ENCODE data around the gene ETNK2.

The ETNK2 gene

GRCh38 chr1:204157962-204158361 lies 6.1 kb upstream of the ETNK2 start:
- no peak overlapping the region for H3K4me2 ChIP-seq (ENCODE audit: low read length)
- H3K14ac ChIP-seq (ENCODE audit: low read length): no peak overlapping the region
- no peak overlapping the region for H2BK120ac ChIP-seq (ENCODE audit: insufficient read depth, low read length, poor library complexity)
- no peak overlapping the region for H3K18ac ChIP-seq (ENCODE audit: low read length)
- H2AK5ac ChIP-seq (ENCODE audit: low read length): no peak overlapping the region
- no peaks in the 10 kb centered on the region for H3K27me3 ChIP-seq (ENCODE audit: insufficient read depth, low read length)
- H3K36me3 ChIP-seq (ENCODE audit: control insufficient read depth in 1 of 2, insufficient read depth in 2 of 2, low read length in 2 of 2): no peaks in the 10 kb centered on the region
- WGBS (ENCODE audit: extremely low coverage, insufficient coverage, insufficient read length): no CpG with 5 or more reads among the region's 6 CpGs
- no peak overlapping the region for H3K4ac ChIP-seq (ENCODE audit: low read depth, low read length)
- H3K4me3 ChIP-seq (ENCODE audit: low read depth, low read length): no peak overlapping the region
- no peak overlapping the region for H3K9ac ChIP-seq (ENCODE audit: low read length)
- no peak overlapping the region for H4K12ac ChIP-seq (ENCODE audit: low read depth, low read length)
- no peak overlapping the region for H4K91ac ChIP-seq (ENCODE audit: low read depth, low read length)
- no peak overlapping the region for H3K27ac ChIP-seq (ENCODE audit: low read depth, low read length)
- no peak overlapping the region for H2AFZ ChIP-seq (ENCODE audit: insufficient read depth, low read length, poor library complexity)
- H3K4me1 ChIP-seq (ENCODE audit: control insufficient read depth in 1 of 2, insufficient read depth in 2 of 2, low read length in 2 of 2): no peaks in the 10 kb centered on the region
- no peaks in the 10 kb centered on the region for H3K79me1 ChIP-seq (ENCODE audit: low read length)
- DNase-seq: no peak
- H4K8ac ChIP-seq (ENCODE audit: low read depth, low read length): no peak overlapping the region
- no peaks in the 10 kb centered on the region for H3K79me2 ChIP-seq (ENCODE audit: control insufficient read depth, insufficient read depth, low read length, poor library complexity)
- H2BK12ac ChIP-seq (ENCODE audit: low read length): no peak overlapping the region
- H3K23ac ChIP-seq (ENCODE audit: low read length): no peak overlapping the region
- no peak overlapping the region for H2BK5ac ChIP-seq (ENCODE audit: low read depth, low read length, poor library complexity)
- no peaks in the 10 kb centered on the region for H3K9me3 ChIP-seq (ENCODE audit: insufficient read depth, low read depth, low read length)

- no peak overlapping the region for H3K27ac ChIP-seq (ENCODE audit: low read depth, low read length)
- H3K18ac ChIP-seq (ENCODE audit: low read length): no peak overlapping the region
- no peak overlapping the region for H3K4me3 ChIP-seq (ENCODE audit: low read depth, low read length)
Measured at GRCh38 chr1:204155881-204156280, 4.0 kb upstream of the ETNK2 start.

GRCh38 chr1:204154568-204155255 lies 2.9 kb upstream of the ETNK2 start:
- no peak overlapping the region for H4K12ac ChIP-seq (ENCODE audit: low read depth, low read length)
- H2AK5ac ChIP-seq (ENCODE audit: low read length): no peak overlapping the region
- H3K14ac ChIP-seq (ENCODE audit: low read length): no peak overlapping the region
- peaks cover 8% of the 10 kb centered on the region for H3K79me1 ChIP-seq (ENCODE audit: low read length)
- no peak overlapping the region for H3K9ac ChIP-seq (ENCODE audit: low read length)
- H2BK5ac ChIP-seq (ENCODE audit: low read depth, low read length, poor library complexity): no peak overlapping the region
- H3K9me3 ChIP-seq (ENCODE audit: insufficient read depth, low read depth, low read length): peaks cover 5% of the 10 kb centered on the region
- H2BK12ac ChIP-seq (ENCODE audit: low read length): no peak overlapping the region
- no peak overlapping the region for H2AFZ ChIP-seq (ENCODE audit: insufficient read depth, low read length, poor library complexity)
- peaks cover 4 to 8% of the 10 kb centered on the region in 2 experiments for H3K4me1 ChIP-seq (ENCODE audit: control insufficient read depth in 1 of 2, insufficient read depth in 2 of 2, low read length in 2 of 2)
- no peak overlapping the region for H3K27ac ChIP-seq (ENCODE audit: low read depth, low read length)
- H3K4me2 ChIP-seq (ENCODE audit: low read length): no peak overlapping the region
- no peak overlapping the region for H4K8ac ChIP-seq (ENCODE audit: low read depth, low read length)
- H3K79me2 ChIP-seq (ENCODE audit: control insufficient read depth, insufficient read depth, low read length, poor library complexity): peaks cover 3% of the 10 kb centered on the region
- no peak overlapping the region for H4K91ac ChIP-seq (ENCODE audit: low read depth, low read length)
- H2BK120ac ChIP-seq (ENCODE audit: insufficient read depth, low read length, poor library complexity): no peak overlapping the region
- no CpG with 5 or more reads among the region's 15 CpGs for WGBS (ENCODE audit: extremely low coverage, insufficient coverage, insufficient read length)
- no peak overlapping the region for H3K23ac ChIP-seq (ENCODE audit: low read length)
- DNase-seq: no peak
- no peak overlapping the region for H3K4ac ChIP-seq (ENCODE audit: low read depth, low read length)
- no peaks in the 10 kb centered on the region for H3K36me3 ChIP-seq (ENCODE audit: control insufficient read depth in 1 of 2, insufficient read depth in 2 of 2, low read length in 2 of 2)
- no peak overlapping the region for H3K18ac ChIP-seq (ENCODE audit: low read length)
- H3K4me3 ChIP-seq (ENCODE audit: low read depth, low read length): no peak overlapping the region
- H3K27me3 ChIP-seq (ENCODE audit: insufficient read depth, low read length): no peaks in the 10 kb centered on the region

More at GRCh38 chr1:204155881-204156280, 4.0 kb upstream of the ETNK2 start:
- no peak for DNase-seq
- Histone ChIP-seq H3K79me1 (ENCODE audit: low read length) (peaks cover 8% of the 10 kb centered on the region), H3K9me3 (ENCODE audit: insufficient read depth, low read depth, low read length) (peaks cover 5% of the 10 kb centered on the region), H3K79me2 (ENCODE audit: control insufficient read depth, insufficient read depth, low read length, poor library complexity) (peaks cover 3% of the 10 kb centered on the region), H3K27me3 (ENCODE audit: insufficient read depth, low read length) (no peaks in the 10 kb centered on the region), H3K4ac (ENCODE audit: low read depth, low read length) (no peak overlapping the region), H3K36me3 (ENCODE audit: control insufficient read depth in 1 of 2, insufficient read depth in 2 of 2, low read length in 2 of 2) (no peaks in the 10 kb centered on the region), H4K8ac (ENCODE audit: low read depth, low read length) (no peak overlapping the region), H2AK5ac (ENCODE audit: low read length) (no peak overlapping the region), H3K14ac (ENCODE audit: low read length) (no peak overlapping the region), H4K12ac (ENCODE audit: low read depth, low read length) (no peak overlapping the region), H2BK120ac (ENCODE audit: insufficient read depth, low read length, poor library complexity) (no peak overlapping the region), H2BK12ac (ENCODE audit: low read length) (no peak overlapping the region), H2AFZ (ENCODE audit: insufficient read depth, low read length, poor library complexity) (no peak overlapping the region), H2BK5ac (ENCODE audit: low read depth, low read length, poor library complexity) (no peak overlapping the region), H3K4me1 (ENCODE audit: control insufficient read depth in 1 of 2, insufficient read depth in 2 of 2, low read length in 2 of 2) (peaks cover 4 to 8% of the 10 kb centered on the region in 2 experiments), H3K9ac (ENCODE audit: low read length) (no peak overlapping the region), H3K23ac (ENCODE audit: low read length) (no peak overlapping the region), H4K91ac (ENCODE audit: low read depth, low read length) (no peak overlapping the region), H3K4me2 (ENCODE audit: low read length) (no peak overlapping the region)
- no CpG with 5 or more reads among the region's 10 CpGs for WGBS (ENCODE audit: extremely low coverage, insufficient coverage, insufficient read length)

- Histone ChIP-seq H3K4me2 (ENCODE audit: low read length) (no peak overlapping the region), H3K79me2 (ENCODE audit: control insufficient read depth, insufficient read depth, low read length, poor library complexity) (peaks cover 3% of the 10 kb centered on the region), H3K79me1 (ENCODE audit: low read length) (peaks cover 8% of the 10 kb centered on the region), H2AK5ac (ENCODE audit: low read length) (no peak overlapping the region), H3K4me3 (ENCODE audit: low read depth, low read length) (no peak overlapping the region), H3K9ac (ENCODE audit: low read length) (no peak overlapping the region), H2BK5ac (ENCODE audit: low read depth, low read length, poor library complexity) (no peak overlapping the region), H3K4me1 (ENCODE audit: control insufficient read depth in 1 of 2, insufficient read depth in 2 of 2, low read length in 2 of 2) (peaks cover 4 to 8% of the 10 kb centered on the region in 2 experiments), H3K14ac (ENCODE audit: low read length) (no peak overlapping the region), H3K23ac (ENCODE audit: low read length) (no peak overlapping the region), H2BK120ac (ENCODE audit: insufficient read depth, low read length, poor library complexity) (no peak overlapping the region), H3K4ac (ENCODE audit: low read depth, low read length) (no peak overlapping the region), H4K12ac (ENCODE audit: low read depth, low read length) (no peak overlapping the region), H2BK12ac (ENCODE audit: low read length) (no peak overlapping the region), H3K27ac (ENCODE audit: low read depth, low read length) (no peak overlapping the region), H4K91ac (ENCODE audit: low read depth, low read length) (no peak overlapping the region), H2AFZ (ENCODE audit: insufficient read depth, low read length, poor library complexity) (no peak overlapping the region), H3K27me3 (ENCODE audit: insufficient read depth, low read length) (no peaks in the 10 kb centered on the region), H3K9me3 (ENCODE audit: insufficient read depth, low read depth, low read length) (peaks cover 5% of the 10 kb centered on the region), H3K18ac (ENCODE audit: low read length) (no peak overlapping the region), H3K36me3 (ENCODE audit: control insufficient read depth in 1 of 2, insufficient read depth in 2 of 2, low read length in 2 of 2) (no peaks in the 10 kb centered on the region), H4K8ac (ENCODE audit: low read depth, low read length) (no peak overlapping the region)
- WGBS (ENCODE audit: extremely low coverage, insufficient coverage, insufficient read length): no CpG with 5 or more reads among the region's 5 CpGs
- DNase-seq: no peak
Measured at GRCh38 chr1:204153667-204154066, 1.8 kb upstream of the ETNK2 start.

All from trophoblast cell (in vitro differentiated cells and primary cell).